H9 (cell line): Measurements from ENCODE around the gene PXT1. TPM values are rescaled to one million over a fixed set of nuclear protein-coding genes. Genes with fewer than 3 reads are reported as not detected.

Experiments used
- DNase-seq: peaks from one replicate; pipeline ENCODE4 v3.0.0-alpha.2; 2017
- H2AFZ ChIP-seq: one replicate; pipeline ENCODE4 v1.6.1; 2013; ENCODE audit warnings: mild to moderate bottlenecking, low read length, control low read depth, moderate library complexity
- H2AK5ac ChIP-seq: 2 replicates; pipeline ENCODE4 v1.6.1; 2013; ENCODE audit warnings: low read length, control low read depth, mixed read lengths; ENCODE audit not compliant: insufficient read length
- H2BK120ac ChIP-seq: one replicate; pipeline ENCODE4 v1.6.1; 2013; ENCODE audit warnings: low read depth, mild to moderate bottlenecking, low read length, control low read depth, inconsistent platforms; ENCODE audit not compliant: poor library complexity, severe bottlenecking
- H2BK12ac ChIP-seq: 2 replicates; pipeline ENCODE4 v1.6.1; 2013; ENCODE audit warnings: low read length, control low read depth, mixed read lengths, low read depth; ENCODE audit not compliant: insufficient read length
- H2BK15ac ChIP-seq: 2 replicates; pipeline ENCODE4 v1.6.1; 2013; ENCODE audit warnings: low read depth, low read length, control low read depth
- H2BK20ac ChIP-seq: one replicate; pipeline ENCODE4 v1.6.1; 2013; ENCODE audit warnings: low read depth, mild to moderate bottlenecking, low read length, control low read depth, inconsistent platforms; ENCODE audit not compliant: poor library complexity, severe bottlenecking
- H2BK5ac ChIP-seq: 2 replicates; pipeline ENCODE4 v1.6.1; 2013; ENCODE audit warnings: low read length, control low read depth, mixed read lengths; ENCODE audit not compliant: insufficient read length
- H3K14ac ChIP-seq: 2 replicates; pipeline ENCODE4 v1.6.1; 2013; ENCODE audit warnings: low read length, control low read depth; ENCODE audit not compliant: insufficient read depth
- H3K18ac ChIP-seq: 2 replicates; pipeline ENCODE4 v1.6.1; 2013; ENCODE audit warnings: low read depth, mild to moderate bottlenecking, mixed read lengths, low read length, control low read depth; ENCODE audit not compliant: insufficient read length
- H3K23ac ChIP-seq: 2 replicates; pipeline ENCODE4 v1.6.1; 2013; ENCODE audit warnings: low read length, control low read depth, mixed read lengths, low read depth; ENCODE audit not compliant: insufficient read length
- H3K23me2 ChIP-seq: 2 replicates; pipeline ENCODE4 v1.6.1; 2013; ENCODE audit warnings: low read depth, mild to moderate bottlenecking, mixed read lengths, low read length, control low read depth; ENCODE audit not compliant: insufficient read length, poor library complexity, severe bottlenecking
- H3K27ac ChIP-seq: 2 replicates; pipeline ENCODE4 v1.5.1; 2013; ENCODE audit warnings: low read length, control low read depth, mixed read lengths, low read depth; ENCODE audit not compliant: insufficient read length
- H3K27me3 ChIP-seq: 2 replicates; pipeline ENCODE4 v1.6.1; 2013; ENCODE audit warnings: low read length, control low read depth, inconsistent platforms; ENCODE audit not compliant: insufficient read depth
- H3K4ac ChIP-seq: 2 replicates; pipeline ENCODE4 v1.6.1; 2013; ENCODE audit warnings: low read depth, mild to moderate bottlenecking, control low read depth, inconsistent platforms, low read length, moderate library complexity
- H3K4me1 ChIP-seq: 2 replicates; pipeline ENCODE4 v1.6.1; 2013; ENCODE audit warnings: low read length, control low read depth, inconsistent platforms; ENCODE audit not compliant: insufficient read depth
- H3K4me2 ChIP-seq: 2 replicates; pipeline ENCODE4 v1.6.1; 2013; ENCODE audit warnings: low read length, control low read depth, mixed read lengths; ENCODE audit not compliant: insufficient read length, insufficient read depth
- H3K56ac ChIP-seq: 2 replicates; pipeline ENCODE4 v1.6.1; 2013; ENCODE audit warnings: low read depth, mild to moderate bottlenecking, mixed read lengths, low read length, control low read depth; ENCODE audit not compliant: insufficient read length
- H3K79me1 ChIP-seq: 2 replicates; pipeline ENCODE4 v1.6.1; 2013; ENCODE audit warnings: low read depth, mild to moderate bottlenecking, moderate library complexity, low read length, control low read depth, inconsistent platforms; ENCODE audit not compliant: insufficient read depth, poor library complexity, severe bottlenecking
- H3K79me2 ChIP-seq: 2 replicates; pipeline ENCODE4 v1.6.1; 2013; ENCODE audit warnings: low read length, control low read depth, inconsistent platforms; ENCODE audit not compliant: insufficient read depth
- H3K9ac ChIP-seq: 2 replicates; pipeline ENCODE4 v1.6.1; 2013; ENCODE audit warnings: low read length, control low read depth, mixed read lengths; ENCODE audit not compliant: insufficient read length; ENCODE audit errors: extremely low read depth
- H3K9me3 ChIP-seq: one replicate; pipeline ENCODE4 v1.6.1; 2013; ENCODE audit warnings: low read depth, low read length, inconsistent platforms; ENCODE audit not compliant: control insufficient read depth
- H3T11ph ChIP-seq: one replicate; pipeline ENCODE4 v1.6.1; 2013; ENCODE audit warnings: mild to moderate bottlenecking, low read length, control low read depth, inconsistent platforms
- H4K20me1 ChIP-seq: one replicate; pipeline ENCODE4 v1.6.1; 2013; ENCODE audit not compliant: control insufficient read depth, insufficient read length, insufficient read depth
- H4K5ac ChIP-seq: 2 replicates; pipeline ENCODE4 v1.6.1; 2013; ENCODE audit warnings: low read depth, mild to moderate bottlenecking, mixed read lengths, low read length, control low read depth; ENCODE audit not compliant: insufficient read length
- H4K8ac ChIP-seq: replicated peaks from 2 replicates; pipeline ENCODE4 v1.6.1; 2013; ENCODE audit warnings: low read length, control low read depth, mixed read lengths, low read depth; ENCODE audit not compliant: insufficient read length
- H4K91ac ChIP-seq: 2 replicates; pipeline ENCODE4 v1.6.1; 2013; ENCODE audit warnings: low read depth, mild to moderate bottlenecking, moderate library complexity, mixed read lengths, low read length, control low read depth; ENCODE audit not compliant: insufficient read length
- H3K27ac Mint-ChIP-seq, 3 experiments: 2 replicates in 2 of 3; 3 replicates in 1 of 3; pipeline ENCODE4 v1.8.0; 2020 to 2021; ENCODE audit warnings: mixed read lengths in 3 of 3, mild to moderate bottlenecking in 1 of 3, moderate library complexity in 1 of 3
- H3K27me3 Mint-ChIP-seq: 2 replicates; pipeline ENCODE4 v1.8.0; 2021; ENCODE audit warnings: low read depth, mild to moderate bottlenecking, moderate library complexity, mixed read lengths
- H3K36me3 Mint-ChIP-seq, 3 experiments: 2 replicates in 2 of 3; 3 replicates in 1 of 3; pipeline ENCODE4 v1.8.0; 2020 to 2021; ENCODE audit warnings: low read depth in 3 of 3, mixed read lengths in 3 of 3; ENCODE audit not compliant: insufficient read depth in 1 of 3
- H3K4me1 Mint-ChIP-seq, 2 experiments: 2 replicates each; pipeline ENCODE4 v1.8.0; 2020; ENCODE audit warnings: mixed read lengths in 2 of 2
- H3K4me3 Mint-ChIP-seq, 2 experiments: 2 replicates in 1 of 2; 3 replicates in 1 of 2; pipeline ENCODE4 v1.8.0; 2020 to 2021; ENCODE audit warnings: mild to moderate bottlenecking in 2 of 2, mixed read lengths in 2 of 2, moderate library complexity in 1 of 2
- H3K9me3 Mint-ChIP-seq, 2 experiments: 2 replicates in 1 of 2; 3 replicates in 1 of 2; pipeline ENCODE4 v1.8.0; 2020; ENCODE audit warnings: mild to moderate bottlenecking in 2 of 2, mixed read lengths in 2 of 2, moderate library complexity in 1 of 2
- CTCF ChIP-seq: fragments of 200-600 bp; sonication (generic); conservative IDR thresholded peaks from 3 replicates; pipeline ENCODE4 v1.8.0; 2021; ENCODE audit warnings: antibody characterized with exemption, mild to moderate bottlenecking
- WGBS: extraction: QIAGEN DNeasy Blood & Tissue Kit; methylation state at CpG from one replicate; pipeline ENCODE4 v1.1.7; 2013; ENCODE audit warnings: missing lambda C conversion rate, low lambda C conversion rate, mixed read lengths; ENCODE audit not compliant: insufficient read length; ENCODE audit errors: extremely low coverage; 5-methylcytosine and 5-hydroxymethylcytosine counted together
- total RNA-seq: library from RNA; stranded (reverse); gene quantifications from 2 replicates; pipeline ENCODE4 v1.2.1, GENCODE V29; 2021

The PXT1 gene
- total RNA-seq, 1 experiment from 2014 or later = not detected

GRCh38 chr6:36419310-36419709 is 23.3 kb downstream of the PXT1 start:
- Histone ChIP-seq H2BK15ac (no peak overlapping the region), H4K91ac (no peak overlapping the region), H4K5ac (no peak overlapping the region), H3K4me2 (no peak overlapping the region), H4K8ac (no peak overlapping the region), H3K27me3 (no peaks in the 10 kb centered on the region), H3K14ac (no peak overlapping the region), H3K9me3 (no peaks in the 10 kb centered on the region), H3K27ac (no peak overlapping the region), H4K20me1 (no peaks in the 10 kb centered on the region), H3K79me1 (no peaks in the 10 kb centered on the region), H2BK120ac (no peak overlapping the region), H2BK12ac (no peak overlapping the region), H3K4me1 (no peaks in the 10 kb centered on the region), H3K79me2 (no peaks in the 10 kb centered on the region), H3K23me2 (peaks cover 9% of the 10 kb centered on the region), H3K4ac (no peak overlapping the region), H3T11ph (no peak overlapping the region), H3K9ac (no peak overlapping the region), H2BK20ac (no peak overlapping the region), H3K18ac (no peak overlapping the region), H2AK5ac (no peak overlapping the region), H3K23ac (no peak overlapping the region), H2AFZ (no peak overlapping the region), H2BK5ac (no peak overlapping the region), H3K56ac (no peak overlapping the region)
- Mint-ChIP-seq H3K36me3 (no peaks in the 10 kb centered on the region), H3K27ac (no peak overlapping the region), H3K9me3 (no peaks in the 10 kb centered on the region; a peak in 1 of 5 replicates), H3K27me3 (no peaks in the 10 kb centered on the region), H3K4me3 (no peak overlapping the region), H3K4me1 (peaks cover 15 to 16% of the 10 kb centered on the region in 2 experiments)
- WGBS = no CpG with 5 or more reads among the region's 1 CpG
- no peak for DNase-seq
- no peak for TF ChIP-seq CTCF
